Keratinocyte (primary cell): ENCODE data around the gene ATP2B2.

Experiments used
- EZH2 ChIP-seq: IDR thresholded peaks from one replicate; pipeline ENCODE4 v1.6.1; 2012; ENCODE audit warnings: inconsistent platforms, mild to moderate bottlenecking, low read length, moderate library complexity
- TF ChIP-seq, protein P1 (sequence below), 3 experiments: IDR thresholded peaks in 1 of 3; conservative IDR thresholded peaks in 1 of 3; optimal IDR thresholded peaks in 1 of 3; 2 replicates in 2 of 3; 3 replicates in 1 of 3; pipeline versions ENCODE3 to v1.5.1; 2011; ENCODE audit warnings: low read length in 3 of 3, mild to moderate bottlenecking in 3 of 3, moderate library complexity in 2 of 3, control low read depth in 1 of 3, inconsistent platforms in 1 of 3; ENCODE audit not compliant: insufficient read depth in 2 of 3; ENCODE audit errors: extremely low read depth in 1 of 3

DNA sequence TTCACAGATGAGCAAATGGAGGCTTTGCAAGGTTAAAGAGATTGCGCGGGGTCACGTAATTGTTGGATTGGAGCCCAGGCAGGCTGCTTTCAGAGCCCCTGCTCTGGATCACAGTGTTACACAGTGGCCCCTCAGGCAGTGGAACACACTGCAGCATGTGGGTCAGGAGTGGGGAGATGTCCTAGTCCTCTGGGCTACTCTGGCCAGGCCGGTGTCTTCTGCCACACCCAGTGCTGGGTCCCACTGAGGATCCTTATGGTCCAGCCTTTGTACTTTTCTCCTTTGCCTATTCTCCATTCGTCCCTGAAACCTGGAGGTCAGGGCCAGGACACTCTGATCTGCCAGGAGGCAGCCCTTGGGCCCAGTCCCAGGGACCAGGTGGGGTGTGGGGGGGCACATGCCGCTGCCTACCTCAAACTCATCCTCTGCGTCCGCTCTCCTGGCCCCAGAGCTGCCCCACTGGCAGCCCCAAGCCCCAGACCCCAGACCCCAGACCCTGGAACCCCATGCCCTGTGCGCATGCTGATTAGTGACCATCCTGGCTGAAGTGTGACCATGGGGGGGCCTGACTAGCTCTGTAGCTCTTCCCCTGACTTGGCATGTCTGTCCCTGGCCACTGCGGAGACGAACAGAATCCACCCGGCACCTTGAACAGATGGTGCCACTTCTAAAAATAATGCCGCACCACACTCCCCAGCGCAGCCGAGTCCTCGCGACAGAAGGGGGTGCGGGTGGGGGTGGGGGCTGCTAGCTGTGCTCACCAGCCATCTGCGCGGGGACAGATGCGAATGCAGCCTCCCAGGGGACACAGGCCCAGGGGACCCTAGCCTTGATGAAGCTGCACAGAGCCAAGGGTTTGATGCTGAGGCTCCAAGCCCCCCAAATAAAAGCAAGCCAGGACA is 41.6 kb downstream of the ATP2B2 start:
- TF ChIP-seq EZH2, result no peak
- TF ChIP-seq, protein P1, sequence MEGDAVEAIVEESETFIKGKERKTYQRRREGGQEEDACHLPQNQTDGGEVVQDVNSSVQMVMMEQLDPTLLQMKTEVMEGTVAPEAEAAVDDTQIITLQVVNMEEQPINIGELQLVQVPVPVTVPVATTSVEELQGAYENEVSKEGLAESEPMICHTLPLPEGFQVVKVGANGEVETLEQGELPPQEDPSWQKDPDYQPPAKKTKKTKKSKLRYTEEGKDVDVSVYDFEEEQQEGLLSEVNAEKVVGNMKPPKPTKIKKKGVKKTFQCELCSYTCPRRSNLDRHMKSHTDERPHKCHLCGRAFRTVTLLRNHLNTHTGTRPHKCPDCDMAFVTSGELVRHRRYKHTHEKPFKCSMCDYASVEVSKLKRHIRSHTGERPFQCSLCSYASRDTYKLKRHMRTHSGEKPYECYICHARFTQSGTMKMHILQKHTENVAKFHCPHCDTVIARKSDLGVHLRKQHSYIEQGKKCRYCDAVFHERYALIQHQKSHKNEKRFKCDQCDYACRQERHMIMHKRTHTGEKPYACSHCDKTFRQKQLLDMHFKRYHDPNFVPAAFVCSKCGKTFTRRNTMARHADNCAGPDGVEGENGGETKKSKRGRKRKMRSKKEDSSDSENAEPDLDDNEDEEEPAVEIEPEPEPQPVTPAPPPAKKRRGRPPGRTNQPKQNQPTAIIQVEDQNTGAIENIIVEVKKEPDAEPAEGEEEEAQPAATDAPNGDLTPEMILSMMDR (optimal IDR thresholded peaks at IDR 0.05 in 1 of 3, IDR thresholded peaks at IDR 0.05 in 1 of 3, conservative IDR thresholded peaks at IDR 0.05 in 1 of 3; ENCODE audit: extremely low read depth in 1 of 3, insufficient read depth in 2 of 3, low read length in 3 of 3), result no peak
